GM12864 (cell line): ENCODE data around the gene TSPAN5.

Experiments used
- DNase-seq: peaks from one replicate; pipeline ENCODE4 v3.0.0-alpha.2; 2011; ENCODE audit warnings: low read depth
- H3K4me3 ChIP-seq: 2 replicates; pipeline ENCODE4 v1.5.1; 2011; ENCODE audit warnings: mild to moderate bottlenecking, low read depth, low read length, control low read depth
- CTCF ChIP-seq: IDR thresholded peaks from 2 replicates; pipeline ENCODE4 v1.5.1; 2011; ENCODE audit warnings: low read depth, mild to moderate bottlenecking, moderate library complexity, low read length, control low read depth, inconsistent platforms; ENCODE audit errors: missing control alignments

Gene TSPAN5

GRCh38 chr4:98646422-98646821 lies 12.0 kb downstream of the TSPAN5 start:
- TF ChIP-seq CTCF: no peak
- no peak for DNase-seq
- no peak overlapping the region for H3K4me3 ChIP-seq

- no peak for TF ChIP-seq CTCF
- no peak overlapping the region for H3K4me3 ChIP-seq
- DNase-seq: no peak
Measured at GRCh38 chr4:98645527-98645926, 12.9 kb downstream of the TSPAN5 start.

- DNase-seq: no peak
- TF ChIP-seq CTCF: no peak
- no peak overlapping the region for H3K4me3 ChIP-seq
Measured at GRCh38 chr4:98643755-98644154, 14.7 kb downstream of the TSPAN5 start.

- no peak for TF ChIP-seq CTCF
- DNase-seq: no peak
- no peak overlapping the region for H3K4me3 ChIP-seq
Measured at GRCh38 chr4:98642991-98643426, 15.4 kb downstream of the TSPAN5 start.

GRCh38 chr4:98641906-98642668 lies 16.3 kb downstream of the TSPAN5 start:
- TF ChIP-seq CTCF: no peak
- H3K4me3 ChIP-seq: no peak overlapping the region
- DNase-seq: no peak

GRCh38 chr4:98641376-98641775 lies 17.0 kb downstream of the TSPAN5 start:
- DNase-seq: no peak
- TF ChIP-seq CTCF: no peak
- H3K4me3 ChIP-seq: no peak overlapping the region

GRCh38 chr4:98639523-98639922 lies 18.9 kb downstream of the TSPAN5 start:
- no peak for DNase-seq
- no peak for TF ChIP-seq CTCF
- H3K4me3 ChIP-seq: no peak overlapping the region
